OCI-LY1 (cell line): ENCODE measurements around the gene ODAD4.

ENCODE experiments used
- H2AFZ ChIP-seq: fragments of 200-600 bp; sonication (generic), shearing (Covaris generic); 2 replicates; pipeline ENCODE4 v1.6.0; 2014; ENCODE audit warnings: antibody characterized with exemption, mild to moderate bottlenecking, low read length
- H3F3A ChIP-seq: fragments of 200-600 bp; sonication (generic), shearing (Covaris generic); 2 replicates; pipeline ENCODE4 v1.6.0; 2014; ENCODE audit warnings: mild to moderate bottlenecking, antibody characterized with exemption, low read length, moderate library complexity; ENCODE audit not compliant: insufficient read depth
- H3K27ac ChIP-seq: fragments of 200-600 bp; sonication (generic); 2 replicates; pipeline ENCODE4 v1.5.1; 2014; ENCODE audit warnings: low read length, mixed run types, mild to moderate bottlenecking, low read depth; ENCODE audit not compliant: poor library complexity, severe bottlenecking
- H3K27me3 ChIP-seq: fragments of 200-600 bp; sonication (generic); 2 replicates; pipeline ENCODE4 v1.6.0; 2014; ENCODE audit warnings: antibody characterized with exemption, mild to moderate bottlenecking, low read length, moderate library complexity; ENCODE audit not compliant: insufficient read depth
- H3K36me3 ChIP-seq: fragments of 200-600 bp; sonication (generic); 2 replicates; pipeline ENCODE4 v1.6.1; 2014; ENCODE audit warnings: mild to moderate bottlenecking, antibody characterized with exemption, low read length, moderate library complexity, mixed read lengths; ENCODE audit not compliant: insufficient read depth
- H3K4me1 ChIP-seq: fragments of 200-600 bp; sonication (generic); 2 replicates; pipeline ENCODE4 v1.5.1; 2014; ENCODE audit warnings: mild to moderate bottlenecking, low read length, moderate library complexity; ENCODE audit not compliant: insufficient read depth, severe bottlenecking
- H3K4me2 ChIP-seq: fragments of 200-600 bp; sonication (generic), shearing (Covaris generic); 2 replicates; pipeline ENCODE4 v1.6.1; 2014; ENCODE audit warnings: low read length
- H3K4me3 ChIP-seq: fragments of 200-600 bp; sonication (generic); 2 replicates; pipeline ENCODE4 v1.5.1; 2014; ENCODE audit warnings: low read length, low read depth, mild to moderate bottlenecking, mixed read lengths; ENCODE audit not compliant: poor library complexity, severe bottlenecking
- H3K79me2 ChIP-seq: fragments of 200-600 bp; shearing (Covaris generic); 2 replicates; pipeline ENCODE4 v1.6.1; 2016; ENCODE audit warnings: mixed run types, low read length, mixed read lengths; ENCODE audit not compliant: insufficient read depth
- H3K9ac ChIP-seq: fragments of 200-600 bp; sonication (generic), shearing (Covaris generic); 2 replicates; pipeline ENCODE4 v1.6.1; 2014; ENCODE audit warnings: mild to moderate bottlenecking, low read length, mixed read lengths
- H3K9me2 ChIP-seq: fragments of 200-600 bp; sonication (generic), shearing (Covaris generic); 2 replicates; pipeline ENCODE4 v1.6.1; 2014; ENCODE audit warnings: low read depth, mild to moderate bottlenecking, low read length, mixed read lengths
- H3K9me3 ChIP-seq: fragments of 200-600 bp; shearing (Covaris generic); 2 replicates; pipeline ENCODE4 v1.6.1; 2014; ENCODE audit warnings: low read length, mixed read lengths
- H4K20me1 ChIP-seq: fragments of 200-600 bp; sonication (generic), shearing (Covaris generic); 2 replicates; pipeline ENCODE4 v1.6.0; 2016; ENCODE audit warnings: mild to moderate bottlenecking, low read length; ENCODE audit not compliant: insufficient read depth
- CTCF ChIP-seq: fragments of 200-600 bp; sonication (generic), shearing (Covaris generic); IDR thresholded peaks from 2 replicates; pipeline ENCODE4 v1.5.1; 2017; ENCODE audit warnings: mild to moderate bottlenecking, antibody characterized with exemption, low read length, moderate library complexity, mixed read lengths
- EZH2 ChIP-seq: fragments of 200-600 bp; sonication (generic), shearing (Covaris generic); IDR thresholded peaks from 2 replicates; pipeline ENCODE4 v1.8.0; 2017; ENCODE audit warnings: borderline replicate concordance, mixed run types, mild to moderate bottlenecking, antibody characterized with exemption, low read length, moderate library complexity, mixed read lengths

Gene ODAD4

GRCh38 chr17:41907633-41908539 is 22.5 kb upstream of the ODAD4 start:
- Histone ChIP-seq H3K4me1 (no peaks in the 10 kb centered on the region), H3K27ac (no peak overlapping the region), H3K4me3 (no peak overlapping the region), H2AFZ (no peak overlapping the region), H3K9me2 (no peaks in the 10 kb centered on the region), H3K36me3 (peaks cover 98% of the 10 kb centered on the region), H3K9ac (no peak overlapping the region), H4K20me1 (no peaks in the 10 kb centered on the region), H3K4me2 (no peak overlapping the region), H3K79me2 (no peaks in the 10 kb centered on the region; the same call in 1 of the 2 replicates), H3K9me3 (no peaks in the 10 kb centered on the region), H3F3A (no peaks in the 10 kb centered on the region), H3K27me3 (no peaks in the 10 kb centered on the region)
- no peak for TF ChIP-seq CTCF
- no peak for TF ChIP-seq EZH2

GRCh38 chr17:41909088-41909487 is 21.3 kb upstream of the ODAD4 start:
- Histone ChIP-seq H3K4me2 (no peak overlapping the region), H3K79me2 (peaks cover 2% of the 10 kb centered on the region; the same call in 1 of the 2 replicates), H3K9ac (no peak overlapping the region), H3K27ac (no peak overlapping the region), H2AFZ (no peak overlapping the region), H3K27me3 (no peaks in the 10 kb centered on the region), H3K9me3 (no peaks in the 10 kb centered on the region), H3F3A (no peaks in the 10 kb centered on the region), H3K36me3 (peaks cover 100% of the 10 kb centered on the region), H3K4me3 (no peak overlapping the region), H3K4me1 (no peaks in the 10 kb centered on the region), H3K9me2 (no peaks in the 10 kb centered on the region), H4K20me1 (no peaks in the 10 kb centered on the region)
- no peak for TF ChIP-seq EZH2
- no peak for TF ChIP-seq CTCF

- Histone ChIP-seq H3K9me2 (no peaks in the 10 kb centered on the region), H3K4me2 (no peak overlapping the region), H3K9ac (no peak overlapping the region), H3K4me1 (peaks cover 9% of the 10 kb centered on the region), H3K9me3 (no peaks in the 10 kb centered on the region), H3K27ac (no peak overlapping the region), H3K27me3 (no peaks in the 10 kb centered on the region), H3K36me3 (peaks cover 89% of the 10 kb centered on the region), H3K4me3 (no peak overlapping the region), H3F3A (no peaks in the 10 kb centered on the region), H4K20me1 (no peaks in the 10 kb centered on the region), H3K79me2 (peaks cover 18% of the 10 kb centered on the region), H2AFZ (no peak overlapping the region)
- TF ChIP-seq EZH2 (no peak), CTCF (no peak)
These were observed 19.6 kb upstream of the ODAD4 start for GRCh38 chr17:41910701-41911391.
